ENCODE data around the gene SLC46A2.

SLC46A2 gene

GRCh38 chr9:112913326-112913725 is 22.6 kb upstream of the SLC46A2 start:
- Histone ChIP-seq H3K9me3 (ENCODE audit: insufficient read depth, low read depth, low read length) (no peaks in the 10 kb centered on the region), H3K18ac (ENCODE audit: low read length) (no peak overlapping the region), H2BK12ac (ENCODE audit: low read length) (no peak overlapping the region), H4K8ac (ENCODE audit: low read depth, low read length) (no peak overlapping the region), H2BK5ac (ENCODE audit: low read depth, low read length, poor library complexity) (no peak overlapping the region), H3K4me1 (ENCODE audit: control insufficient read depth in 1 of 2, insufficient read depth in 2 of 2, low read length in 2 of 2) (no peaks in the 10 kb centered on the region), H2AK5ac (ENCODE audit: low read length) (no peak overlapping the region), H3K27ac (ENCODE audit: low read depth, low read length) (no peak overlapping the region), H3K4me3 (ENCODE audit: low read depth, low read length) (no peak overlapping the region), H3K9ac (ENCODE audit: low read length) (no peak overlapping the region), H4K91ac (ENCODE audit: low read depth, low read length) (no peak overlapping the region), H3K36me3 (ENCODE audit: control insufficient read depth in 1 of 2, insufficient read depth in 2 of 2, low read length in 2 of 2) (no peaks in the 10 kb centered on the region), H2AFZ (ENCODE audit: insufficient read depth, low read length, poor library complexity) (no peak overlapping the region), H3K23ac (ENCODE audit: low read length) (no peak overlapping the region), H3K27me3 (ENCODE audit: insufficient read depth, low read length) (no peaks in the 10 kb centered on the region), H3K79me1 (ENCODE audit: low read length) (no peaks in the 10 kb centered on the region), H3K14ac (ENCODE audit: low read length) (no peak overlapping the region), H3K79me2 (ENCODE audit: control insufficient read depth, insufficient read depth, low read length, poor library complexity) (no peaks in the 10 kb centered on the region), H4K12ac (ENCODE audit: low read depth, low read length) (no peak overlapping the region), H3K4ac (ENCODE audit: low read depth, low read length) (no peak overlapping the region), H2BK120ac (ENCODE audit: insufficient read depth, low read length, poor library complexity) (no peak overlapping the region), H3K4me2 (ENCODE audit: low read length) (no peak overlapping the region)
- no peak for DNase-seq
- WGBS (ENCODE audit: extremely low coverage, insufficient coverage, insufficient read length), result no CpG with 5 or more reads among the region's 4 CpGs

GRCh38 chr9:112912636-112913035 is 22.0 kb upstream of the SLC46A2 start:
- no peak for DNase-seq
- no peak overlapping the region for H3K4ac ChIP-seq (ENCODE audit: low read depth, low read length)

GRCh38 chr9:112911736-112912135 is 21.1 kb upstream of the SLC46A2 start:
- no peak overlapping the region for H4K8ac ChIP-seq (ENCODE audit: low read depth, low read length)
- no peak overlapping the region for H2BK120ac ChIP-seq (ENCODE audit: insufficient read depth, low read length, poor library complexity)
- H3K4ac ChIP-seq (ENCODE audit: low read depth, low read length), result no peak overlapping the region
- no peaks in the 10 kb centered on the region for H3K4me1 ChIP-seq (ENCODE audit: control insufficient read depth in 1 of 2, insufficient read depth in 2 of 2, low read length in 2 of 2)
- H2BK5ac ChIP-seq (ENCODE audit: low read depth, low read length, poor library complexity), result no peak overlapping the region
- no peak overlapping the region for H3K4me2 ChIP-seq (ENCODE audit: low read length)
- DNase-seq, result peak in 1 of 2 donors; percentile 55
- H3K79me2 ChIP-seq (ENCODE audit: control insufficient read depth, insufficient read depth, low read length, poor library complexity), result no peaks in the 10 kb centered on the region
- H3K36me3 ChIP-seq (ENCODE audit: control insufficient read depth in 1 of 2, insufficient read depth in 2 of 2, low read length in 2 of 2), result no peaks in the 10 kb centered on the region
- no peak overlapping the region for H3K23ac ChIP-seq (ENCODE audit: low read length)
- no peak overlapping the region for H2AK5ac ChIP-seq (ENCODE audit: low read length)
- H3K14ac ChIP-seq (ENCODE audit: low read length), result no peak overlapping the region
- no peaks in the 10 kb centered on the region for H3K79me1 ChIP-seq (ENCODE audit: low read length)
- no peak overlapping the region for H4K91ac ChIP-seq (ENCODE audit: low read depth, low read length)
- WGBS (ENCODE audit: extremely low coverage, insufficient coverage, insufficient read length), result no CpG with 5 or more reads among the region's 2 CpGs
- no peak overlapping the region for H3K9ac ChIP-seq (ENCODE audit: low read length)
- no peaks in the 10 kb centered on the region for H3K27me3 ChIP-seq (ENCODE audit: insufficient read depth, low read length)
- H3K9me3 ChIP-seq (ENCODE audit: insufficient read depth, low read depth, low read length), result no peaks in the 10 kb centered on the region
- no peak overlapping the region for H3K27ac ChIP-seq (ENCODE audit: low read depth, low read length)
- no peak overlapping the region for H2BK12ac ChIP-seq (ENCODE audit: low read length)
- no peak overlapping the region for H3K18ac ChIP-seq (ENCODE audit: low read length)
- no peak overlapping the region for H2AFZ ChIP-seq (ENCODE audit: insufficient read depth, low read length, poor library complexity)
- no peak overlapping the region for H3K4me3 ChIP-seq (ENCODE audit: low read depth, low read length)
- no peak overlapping the region for H4K12ac ChIP-seq (ENCODE audit: low read depth, low read length)

More at GRCh38 chr9:112912636-112913035, 22.0 kb upstream of the SLC46A2 start:
- Histone ChIP-seq H2BK120ac (ENCODE audit: insufficient read depth, low read length, poor library complexity) (no peak overlapping the region), H3K9me3 (ENCODE audit: insufficient read depth, low read depth, low read length) (no peaks in the 10 kb centered on the region), H2AFZ (ENCODE audit: insufficient read depth, low read length, poor library complexity) (no peak overlapping the region), H3K4me3 (ENCODE audit: low read depth, low read length) (no peak overlapping the region), H3K14ac (ENCODE audit: low read length) (no peak overlapping the region), H3K36me3 (ENCODE audit: control insufficient read depth in 1 of 2, insufficient read depth in 2 of 2, low read length in 2 of 2) (no peaks in the 10 kb centered on the region), H3K4me2 (ENCODE audit: low read length) (no peak overlapping the region), H3K9ac (ENCODE audit: low read length) (no peak overlapping the region), H3K4me1 (ENCODE audit: control insufficient read depth in 1 of 2, insufficient read depth in 2 of 2, low read length in 2 of 2) (no peaks in the 10 kb centered on the region), H3K79me2 (ENCODE audit: control insufficient read depth, insufficient read depth, low read length, poor library complexity) (no peaks in the 10 kb centered on the region), H4K8ac (ENCODE audit: low read depth, low read length) (no peak overlapping the region), H2BK12ac (ENCODE audit: low read length) (no peak overlapping the region), H3K27ac (ENCODE audit: low read depth, low read length) (no peak overlapping the region), H2BK5ac (ENCODE audit: low read depth, low read length, poor library complexity) (no peak overlapping the region), H3K79me1 (ENCODE audit: low read length) (no peaks in the 10 kb centered on the region), H3K18ac (ENCODE audit: low read length) (no peak overlapping the region), H4K12ac (ENCODE audit: low read depth, low read length) (no peak overlapping the region), H3K27me3 (ENCODE audit: insufficient read depth, low read length) (no peaks in the 10 kb centered on the region), H2AK5ac (ENCODE audit: low read length) (no peak overlapping the region), H3K23ac (ENCODE audit: low read length) (no peak overlapping the region), H4K91ac (ENCODE audit: low read depth, low read length) (no peak overlapping the region)
- no CpG with 5 or more reads among the region's 3 CpGs for WGBS (ENCODE audit: extremely low coverage, insufficient coverage, insufficient read length)

GRCh38 chr9:112905084-112905483 is 14.4 kb upstream of the SLC46A2 start:
- H3K18ac ChIP-seq (ENCODE audit: low read length), result no peak overlapping the region
- H2BK120ac ChIP-seq (ENCODE audit: insufficient read depth, low read length, poor library complexity), result no peak overlapping the region
- H3K4me1 ChIP-seq (ENCODE audit: control insufficient read depth in 1 of 2, insufficient read depth in 2 of 2, low read length in 2 of 2), result no peaks in the 10 kb centered on the region
- no peak overlapping the region for H3K9ac ChIP-seq (ENCODE audit: low read length)
- no peak overlapping the region for H4K8ac ChIP-seq (ENCODE audit: low read depth, low read length)
- no peaks in the 10 kb centered on the region for H3K79me1 ChIP-seq (ENCODE audit: low read length)
- no peak overlapping the region for H2AFZ ChIP-seq (ENCODE audit: insufficient read depth, low read length, poor library complexity)
- no peak overlapping the region for H2BK12ac ChIP-seq (ENCODE audit: low read length)
- H3K79me2 ChIP-seq (ENCODE audit: control insufficient read depth, insufficient read depth, low read length, poor library complexity), result no peaks in the 10 kb centered on the region
- H3K4ac ChIP-seq (ENCODE audit: low read depth, low read length), result no peak overlapping the region
- no peak overlapping the region for H3K14ac ChIP-seq (ENCODE audit: low read length)
- H4K91ac ChIP-seq (ENCODE audit: low read depth, low read length), result no peak overlapping the region
- H3K27me3 ChIP-seq (ENCODE audit: insufficient read depth, low read length), result no peaks in the 10 kb centered on the region
- H3K4me2 ChIP-seq (ENCODE audit: low read length), result no peak overlapping the region
- WGBS (ENCODE audit: extremely low coverage, insufficient coverage, insufficient read length), result no CpG with 5 or more reads among the region's 4 CpGs
- H3K36me3 ChIP-seq (ENCODE audit: control insufficient read depth in 1 of 2, insufficient read depth in 2 of 2, low read length in 2 of 2), result no peaks in the 10 kb centered on the region
- no peaks in the 10 kb centered on the region for H3K9me3 ChIP-seq (ENCODE audit: insufficient read depth, low read depth, low read length)
- H2BK5ac ChIP-seq (ENCODE audit: low read depth, low read length, poor library complexity), result no peak overlapping the region
- no peak for DNase-seq
- no peak overlapping the region for H3K4me3 ChIP-seq (ENCODE audit: low read depth, low read length)
- H3K23ac ChIP-seq (ENCODE audit: low read length), result no peak overlapping the region
- no peak overlapping the region for H2AK5ac ChIP-seq (ENCODE audit: low read length)
- H3K27ac ChIP-seq (ENCODE audit: low read depth, low read length), result no peak overlapping the region
- H4K12ac ChIP-seq (ENCODE audit: low read depth, low read length), result no peak overlapping the region

Data from trophoblast cell (in vitro differentiated cells and primary cell).